HG03432 (cell line): Measurements from ENCODE around the gene TMEM232.
"Not testable (repeated sequence)": the region's sequence is repeated elsewhere in the genome, so short reads cannot be mapped to it uniquely, and the experiment has no call there.

Experiments used
- ATAC-seq: cut with Tn5 transposase; IDR thresholded peaks from one replicate; pipeline ENCODE4 v1.9.1; 2021; ENCODE audit warnings: mild to moderate bottlenecking, moderate library complexity; ENCODE audit not compliant: unreplicated experiment

TMEM232 gene

GRCh38 chr5:110726249-110727024 lies at the start of gene TMEM232:
Gene TMEM232, minus strand, starts transcription at chr5:110726671. Its CDS starts 59,319 bp downstream, at chr5:110667352.
- ATAC-seq: peak; percentile 100

- no peak for ATAC-seq
Observed at GRCh38 chr5:110770286-110770685, 43.8 kb upstream of the TMEM232 start.

- no peak for ATAC-seq
Observed at GRCh38 chr5:110769000-110769681, 42.7 kb upstream of the TMEM232 start.

- no peak for ATAC-seq
Observed at GRCh38 chr5:110768138-110768860, 41.8 kb upstream of the TMEM232 start.

GRCh38 chr5:110760158-110760557 lies 33.7 kb upstream of the TMEM232 start:
- ATAC-seq: no peak

GRCh38 chr5:110757118-110757729 lies 30.8 kb upstream of the TMEM232 start:
- no peak for ATAC-seq

- no peak for ATAC-seq
Observed at GRCh38 chr5:110754181-110754580, 27.7 kb upstream of the TMEM232 start.

GRCh38 chr5:110753600-110753999 lies 27.1 kb upstream of the TMEM232 start:
- ATAC-seq: no peak

GRCh38 chr5:110752953-110753352 lies 26.5 kb upstream of the TMEM232 start:
- peak; percentile 22 for ATAC-seq

GRCh38 chr5:110751902-110752762 lies 25.7 kb upstream of the TMEM232 start:
- ATAC-seq: peak; percentile 98

- ATAC-seq: peak; percentile 96
Observed at GRCh38 chr5:110738812-110739651, 12.6 kb upstream of the TMEM232 start, which contains the start of gene SLC25A46. Gene SLC25A46, plus strand, starts transcription at chr5:110739007. Its CDS starts 113 bp downstream, at chr5:110739120.

GRCh38 chr5:110738503-110738811 lies 12.0 kb upstream of the TMEM232 start:
- ATAC-seq: peak; percentile 61

GRCh38 chr5:110736753-110737152 lies 10.3 kb upstream of the TMEM232 start:
- no peak for ATAC-seq

- no peak for ATAC-seq
Observed at GRCh38 chr5:110735556-110735955, 9.1 kb upstream of the TMEM232 start.

GRCh38 chr5:110734101-110734500 lies 7.6 kb upstream of the TMEM232 start:
- no peak for ATAC-seq

GRCh38 chr5:110731499-110731898 lies 5.0 kb upstream of the TMEM232 start:
- ATAC-seq: not testable (repeated sequence)

GRCh38 chr5:110727025-110727314 lies 499 bp upstream of the TMEM232 start:
- peak; percentile 91 for ATAC-seq

- ATAC-seq: no peak
Observed at GRCh38 chr5:110718311-110718710, 8.2 kb downstream of the TMEM232 start.
